GM12878 (cell line): ENCODE measurements around the gene RTN4RL1. TPM values are rescaled to one million over a fixed set of nuclear protein-coding genes. Genes with fewer than 3 reads are reported as not detected.

ENCODE experiments used
- ATAC-seq: fragments of 200-7000 bp; cut with Tn5 transposase; 3 replicates; pipeline ENCODE4 v1.9.1; 2020; ENCODE audit warnings: mild to moderate bottlenecking, moderate library complexity
- BruUV-seq: library from RNA; stranded (reverse); fragments of 400-500 nt; replicated peaks from 2 replicates; lab custom pipeline; 2021; lab: Mats Ljungman, UMichigan
- CTCF ChIA-PET: fragments of 300-600 bp; sonication (Branson Sonifier 250); formaldehyde crosslinking; extraction: SDS; loops from one replicate; lab custom pipeline; 2021; ENCODE audit warnings: inconsistent platforms; lab: Yijun Ruan, JAX
- POLR2A ChIA-PET: fragments of 350-600 bp; formaldehyde crosslinking; extraction: SDS; loops from one replicate; lab custom pipeline; 2021; ENCODE audit warnings: inconsistent platforms; lab: Charles Lee
- RAD21 ChIA-PET: fragments of 300-600 bp; sonication (Branson Sonifier 250); formaldehyde crosslinking; loops from one replicate; lab custom pipeline; 2023; ENCODE audit warnings: antibody characterized with exemption; ENCODE audit not compliant: unreplicated experiment; lab: Charles Lee
- SMC1A ChIA-PET: fragments of 300-600 bp; sonication (Branson Sonifier 250); formaldehyde crosslinking; loops from one replicate; lab custom pipeline; 2023; ENCODE audit not compliant: unreplicated experiment, uncharacterized antibody; lab: Charles Lee
- DNase-seq: peaks from one replicate; pipeline ENCODE4 v3.0.0-alpha.2; 2011; ENCODE audit warnings: low read depth, low spot score
- FAIRE-seq: peaks from 3 replicates; lab custom pipeline; 2011; peaks lifted over from hg19 to GRCh38; lab: Jason Lieb, UNC
- H2AFZ ChIP-seq: 2 replicates; pipeline ENCODE4 v1.6.0; 2011; ENCODE audit warnings: low read depth, low read length, control low read depth; ENCODE audit not compliant: control insufficient read depth
- H3K27ac ChIP-seq: 2 replicates; pipeline ENCODE4 v1.5.1; 2011; ENCODE audit warnings: control low read depth; ENCODE audit not compliant: control insufficient read depth, insufficient read depth
- H3K27me3 ChIP-seq, 2 experiments: replicated peaks in 1 of 2; 2 replicates each; pipeline versions ENCODE4 v1.6.0 to v1.6.1; 2011; ENCODE audit warnings: low read length in 1 of 2; ENCODE audit not compliant: control insufficient read depth in 2 of 2, insufficient read depth in 2 of 2
- H3K36me3 ChIP-seq, 2 experiments: 2 replicates each; pipeline ENCODE4 v1.5.1; 2011; ENCODE audit warnings: low read length in 1 of 2; ENCODE audit not compliant: control insufficient read depth in 2 of 2, insufficient read depth in 2 of 2
- H3K4me1 ChIP-seq: 2 replicates; pipeline ENCODE4 v1.6.1; 2011; ENCODE audit warnings: mild to moderate bottlenecking, low read length, moderate library complexity, mixed read lengths; ENCODE audit not compliant: control insufficient read depth, insufficient read depth
- H3K4me2 ChIP-seq: 2 replicates; pipeline ENCODE4 v1.6.0; 2011; ENCODE audit warnings: control low read depth; ENCODE audit not compliant: control insufficient read depth, insufficient read depth
- H3K4me3 ChIP-seq: fragments of 200-600 bp; sonication (generic); 2 replicates; pipeline ENCODE4 v1.5.1; 2016
- H3K79me2 ChIP-seq: 2 replicates; pipeline ENCODE4 v1.6.0; 2011; ENCODE audit warnings: low read length; ENCODE audit not compliant: control insufficient read depth, insufficient read depth
- H3K9ac ChIP-seq: 2 replicates; pipeline ENCODE4 v1.8.0; 2011; ENCODE audit warnings: low read length, control low read depth, mixed read lengths; ENCODE audit not compliant: control insufficient read depth, insufficient read depth
- H3K9me3 ChIP-seq: replicated peaks from 3 replicates; pipeline ENCODE4 v1.5.1; 2011; ENCODE audit warnings: mild to moderate bottlenecking, low read length; ENCODE audit not compliant: control insufficient read depth, insufficient read depth
- H4K20me1 ChIP-seq: 2 replicates; pipeline ENCODE4 v1.6.0; 2011; ENCODE audit not compliant: control insufficient read depth, insufficient read depth
- BHLHE40 ChIP-seq, 2 experiments: fragments of 450-650 bp in 1 of 2; IDR thresholded peaks; 2 replicates each; pipeline ENCODE4 v1.6.1; 2011 to 2017; ENCODE audit warnings: low read depth in 2 of 2, borderline replicate concordance in 1 of 2, improper control_type of control experiment in 1 of 2, low read length in 1 of 2, mild to moderate bottlenecking in 1 of 2
- CREB1 ChIP-seq: IDR thresholded peaks from 2 replicates; pipeline ENCODE4 v1.6.1; 2012; ENCODE audit warnings: low read depth, mild to moderate bottlenecking, inconsistent platforms
- DPF2 ChIP-seq: fragments of 450-650 bp; IDR thresholded peaks from 2 replicates; pipeline ENCODE4 v1.6.1; 2017; ENCODE audit warnings: mild to moderate bottlenecking
- FOXK2 ChIP-seq: fragments of 450-650 bp; IDR thresholded peaks from 2 replicates; pipeline ENCODE4 v1.6.1; 2017; ENCODE audit warnings: mild to moderate bottlenecking, moderate library complexity
- JUNB ChIP-seq: IDR thresholded peaks from 2 replicates; pipeline ENCODE4 v1.6.1; 2016; ENCODE audit warnings: antibody characterized with exemption, mild to moderate bottlenecking
- MTA2 ChIP-seq: fragments of 450-650 bp; IDR thresholded peaks from 2 replicates; pipeline ENCODE4 v1.6.1; 2016; ENCODE audit warnings: low read depth, mild to moderate bottlenecking, moderate library complexity
- NFYA ChIP-seq: IDR thresholded peaks from 2 replicates; pipeline ENCODE4 v1.6.1; 2011; ENCODE audit warnings: low read depth, mild to moderate bottlenecking, low read length, improper control_type of control experiment, borderline replicate concordance
- STAT3 ChIP-seq: IDR thresholded peaks from 2 replicates; pipeline ENCODE4 v1.6.1; 2011; ENCODE audit warnings: low read depth, low read length, improper control_type of control experiment
- TCF3 ChIP-seq: IDR thresholded peaks from 2 replicates; pipeline ENCODE4 v1.6.1; 2012; ENCODE audit warnings: low read depth, mild to moderate bottlenecking, low read length, borderline replicate concordance; ENCODE audit not compliant: insufficient read depth
- WGBS: methylation state at CpG from one replicate; pipeline ENCODE4 v1.1.6; 2016; ENCODE audit warnings: low lambda C conversion rate; ENCODE audit not compliant: insufficient replicate concordance, insufficient coverage; ENCODE audit errors: missing lambda C conversion rate; 5-methylcytosine and 5-hydroxymethylcytosine counted together
- in situ Hi-C: fragments of 300-500 bp; cut with MboI; formaldehyde crosslinking; loops from 9 replicates; pipeline ENCODE4 v1.14.3; 2018; ENCODE audit warnings: mixed read lengths
- intact Hi-C: fragments of 100-400 bp; cut with micrococcal nuclease; formaldehyde crosslinking; loops from one replicate; pipeline ENCODE4 v1.14.2; 2022; ENCODE audit not compliant: unreplicated experiment
- polyA plus RNA-seq, 11 experiments: library from polyadenylated mRNA; depleted of rRNA in 4 of 11; unstranded in 6 of 11; stranded (reverse) in 5 of 11; fragments of >200 nt; fragmentation: Nextera tagmentation in 4 of 11; fragmentation: Illumina TruSeq in 1 of 11; extraction: Ambion mirVana in 4 of 11; extraction: Trizol in 1 of 11; gene quantifications; 1 replicate in 1 of 11; 2 replicates in 10 of 11; pipeline versions ENCODE4 v1.2.1 to v1.2.3, GENCODE V29; 2011 to 2016; ENCODE audit warnings: inconsistent platforms in 2 of 11, missing spikeins in 2 of 11, low read depth in 1 of 11
- total RNA-seq, 4 experiments: library from RNA; depleted of rRNA in 3 of 4; stranded (reverse); fragments of >200 nt in 3 of 4; fragmentation: Illumina TruSeq in 1 of 4; extraction: Trizol in 1 of 4; gene quantifications; 2 replicates each; pipeline versions ENCODE4 v1.2.1 to v1.2.3, GENCODE V29; 2013 to 2021
- TF ChIP-seq, protein P1 (sequence below): fragments of 450-650 bp; IDR thresholded peaks from 2 replicates; pipeline ENCODE4 v1.6.1; 2016; ENCODE audit warnings: mild to moderate bottlenecking, moderate library complexity, borderline replicate concordance

Gene RTN4RL1
- total and polyA plus RNA-seq, 10 of the 15 experiments (the other 5 are each of a cell fraction or from before 2014, with no cell fraction given), result 0.08 to 0.11 (median 0.10) TPM; not detected in 7

DNA sequence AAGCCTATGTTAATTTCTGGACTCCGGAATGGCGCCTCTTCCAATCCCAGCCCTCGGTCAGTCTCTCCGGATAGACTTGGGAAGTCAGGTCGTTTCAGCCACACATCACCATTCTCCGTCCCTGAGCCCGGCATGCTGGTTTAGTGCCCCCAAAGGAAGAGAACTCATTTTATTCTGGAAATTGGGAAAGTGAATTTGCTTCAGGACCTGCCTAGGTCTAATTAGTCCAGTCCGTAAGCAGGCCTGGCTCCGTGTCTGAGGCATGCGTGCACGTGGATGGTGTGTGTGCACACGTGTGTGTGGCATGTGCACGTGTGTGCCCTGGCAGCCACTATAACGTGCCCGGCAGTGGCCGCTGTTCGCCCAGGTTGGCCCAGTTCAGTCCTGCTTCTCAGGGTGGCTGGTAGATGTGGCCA lies 117.9 kb downstream of the RTN4RL1 start:
- RAD21 ChIA-PET, result no interaction called here
- TF ChIP-seq BHLHE40 (IDR thresholded peaks at IDR 0.05; ENCODE audit: borderline replicate concordance in 1 of 2, low read depth in 2 of 2, low read length in 1 of 2), result 0 out of 4 replicates have a peak, but pooled peaks of 1 of the 2 experiments have one; percentile 29
- TF ChIP-seq TCF3, result no peak
- TF ChIP-seq, all 136 proteins: peak for 1
- intact Hi-C loops, result no loop called here
- SMC1A ChIA-PET, result no interaction called here
- H3K4me2 ChIP-seq, result no peak overlapping the region
- H3K79me2 ChIP-seq, result no peaks in the 10 kb centered on the region
- H2AFZ ChIP-seq, result no peak overlapping the region
- H3K36me3 ChIP-seq, result no peaks in the 10 kb centered on the region
- ATAC-seq (no peak), FAIRE-seq (no peak), DNase-seq (no peak)
- no peaks in the 10 kb centered on the region for H4K20me1 ChIP-seq
- no peaks in the 10 kb centered on the region for H3K27me3 ChIP-seq
- H3K9ac ChIP-seq, result no peak overlapping the region
- CTCF ChIA-PET, result no interaction called here
- H3K4me1 ChIP-seq, result peaks cover 19% of the 10 kb centered on the region
- H3K27ac ChIP-seq, result no peak overlapping the region
- in situ Hi-C loops, result loop anchor here (25.0 kb wide), 1 partner anchor 105 kb away; no protein-coding TSS in a partner anchor
- H3K4me3 ChIP-seq, result no peak overlapping the region
- no TSS peak for BruUV-seq
- POLR2A ChIA-PET, result interaction anchor here (0.6 kb wide), 1 partner anchor 76 kb away, joined by 5 read pairs; no protein-coding TSS in a partner anchor
- WGBS, result 80% methylated on average over 17 of the region's 17 CpGs
- no peaks in the 10 kb centered on the region for H3K9me3 ChIP-seq

DNA sequence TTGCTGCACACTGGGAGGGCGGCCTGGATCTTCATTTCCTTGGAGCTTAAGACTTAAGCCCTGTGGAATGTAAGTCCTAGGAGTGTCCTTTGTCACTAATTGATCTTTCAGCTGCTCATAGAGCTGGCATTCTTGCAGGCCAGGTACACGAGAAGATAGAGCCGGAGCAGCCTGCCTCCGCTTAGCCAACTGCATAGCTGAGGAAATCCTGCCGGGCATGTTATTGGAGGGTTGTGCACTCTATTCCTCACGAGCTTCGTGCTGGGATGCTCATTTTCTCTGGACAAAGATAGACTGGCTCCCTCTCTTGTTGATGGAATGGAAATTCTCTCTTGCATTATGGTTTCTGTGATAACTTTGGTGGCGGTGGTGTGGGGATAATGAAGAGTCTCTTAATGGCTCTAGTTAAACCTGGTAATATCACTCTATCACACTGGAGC lies 118.5 kb downstream of the RTN4RL1 start:
- in situ Hi-C loops (loop anchor here (25.0 kb wide), 1 partner anchor 106 kb away; no protein-coding TSS in a partner anchor), intact Hi-C loops (no loop called here)
- FAIRE-seq (no peak), ATAC-seq (no peak), DNase-seq (no peak)
- Histone ChIP-seq H4K20me1 (no peaks in the 10 kb centered on the region), H3K27me3 (no peaks in the 10 kb centered on the region), H3K9ac (no peak overlapping the region), H3K4me1 (peaks cover 19% of the 10 kb centered on the region), H3K4me3 (no peak overlapping the region), H2AFZ (no peak overlapping the region), H3K27ac (no peak overlapping the region), H3K79me2 (no peaks in the 10 kb centered on the region), H3K9me3 (no peaks in the 10 kb centered on the region), H3K4me2 (no peak overlapping the region), H3K36me3 (no peaks in the 10 kb centered on the region)
- SMC1A ChIA-PET, result no interaction called here
- POLR2A ChIA-PET, result interaction anchor here (0.6 kb wide), 1 partner anchor 75 kb away, joined by 5 read pairs; no protein-coding TSS in a partner anchor
- TF ChIP-seq JUNB (no peak), CREB1 (no peak), NFYA (no peak), MTA2 (no peak), FOXK2 (no peak), DPF2 (no peak), STAT3 (no peak)
- TF ChIP-seq, protein P1, sequence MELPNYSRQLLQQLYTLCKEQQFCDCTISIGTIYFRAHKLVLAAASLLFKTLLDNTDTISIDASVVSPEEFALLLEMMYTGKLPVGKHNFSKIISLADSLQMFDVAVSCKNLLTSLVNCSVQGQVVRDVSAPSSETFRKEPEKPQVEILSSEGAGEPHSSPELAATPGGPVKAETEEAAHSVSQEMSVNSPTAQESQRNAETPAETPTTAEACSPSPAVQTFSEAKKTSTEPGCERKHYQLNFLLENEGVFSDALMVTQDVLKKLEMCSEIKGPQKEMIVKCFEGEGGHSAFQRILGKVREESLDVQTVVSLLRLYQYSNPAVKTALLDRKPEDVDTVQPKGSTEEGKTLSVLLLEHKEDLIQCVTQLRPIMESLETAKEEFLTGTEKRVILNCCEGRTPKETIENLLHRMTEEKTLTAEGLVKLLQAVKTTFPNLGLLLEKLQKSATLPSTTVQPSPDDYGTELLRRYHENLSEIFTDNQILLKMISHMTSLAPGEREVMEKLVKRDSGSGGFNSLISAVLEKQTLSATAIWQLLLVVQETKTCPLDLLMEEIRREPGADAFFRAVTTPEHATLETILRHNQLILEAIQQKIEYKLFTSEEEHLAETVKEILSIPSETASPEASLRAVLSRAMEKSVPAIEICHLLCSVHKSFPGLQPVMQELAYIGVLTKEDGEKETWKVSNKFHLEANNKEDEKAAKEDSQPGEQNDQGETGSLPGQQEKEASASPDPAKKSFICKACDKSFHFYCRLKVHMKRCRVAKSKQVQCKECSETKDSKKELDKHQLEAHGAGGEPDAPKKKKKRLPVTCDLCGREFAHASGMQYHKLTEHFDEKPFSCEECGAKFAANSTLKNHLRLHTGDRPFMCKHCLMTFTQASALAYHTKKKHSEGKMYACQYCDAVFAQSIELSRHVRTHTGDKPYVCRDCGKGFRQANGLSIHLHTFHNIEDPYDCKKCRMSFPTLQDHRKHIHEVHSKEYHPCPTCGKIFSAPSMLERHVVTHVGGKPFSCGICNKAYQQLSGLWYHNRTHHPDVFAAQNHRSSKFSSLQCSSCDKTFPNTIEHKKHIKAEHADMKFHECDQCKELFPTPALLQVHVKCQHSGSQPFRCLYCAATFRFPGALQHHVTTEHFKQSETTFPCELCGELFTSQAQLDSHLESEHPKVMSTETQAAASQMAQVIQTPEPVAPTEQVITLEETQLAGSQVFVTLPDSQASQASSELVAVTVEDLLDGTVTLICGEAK, result no peak
- 77% methylated on average over 8 of the region's 8 CpGs for WGBS
- RAD21 ChIA-PET, result no interaction called here
- CTCF ChIA-PET, result interaction anchor here (0.8 kb wide), 1 partner anchor 10 kb away, joined by 3 read pairs; no protein-coding TSS in a partner anchor
- BruUV-seq, result no TSS peak
